ENCODE results near the gene PIGS. TPM values are rescaled to one million over a fixed set of nuclear protein-coding genes. Genes with fewer than 3 reads are reported as not detected.

PIGS gene
- total RNA-seq, 1 experiment from 2014 or later: 45.8 TPM

GRCh38 chr17:28509789-28510188 lies 61.5 kb downstream of the PIGS start:
- Histone ChIP-seq H3K27me3 (ENCODE audit: insufficient read depth, low read length) (peaks cover 8% of the 10 kb centered on the region; the same call in 1 of the 2 replicates), H3K9ac (ENCODE audit: low read length) (no peak overlapping the region), H3K9me2 (ENCODE audit: insufficient read depth) (no peaks in the 10 kb centered on the region), H2AFZ (ENCODE audit: low read depth, low read length, poor library complexity, severe bottlenecking) (no peak overlapping the region), H3K27ac (ENCODE audit: low read depth, low read length) (no peak overlapping the region), H3K79me2 (ENCODE audit: insufficient read depth, low read length) (no peaks in the 10 kb centered on the region), H3K4me3 (replicated peaks in 1 of 2; ENCODE audit: low read depth in 1 of 2, low read length in 2 of 2) (no peak overlapping the region), H3K4me1 (ENCODE audit: control insufficient read depth in 1 of 2, insufficient read depth in 2 of 2, low read length in 2 of 2) (no peaks in the 10 kb centered on the region), H3K9me3 (ENCODE audit: control insufficient read depth in 1 of 2, insufficient read depth in 1 of 2, low read depth in 1 of 2, low read length in 2 of 2) (no peaks in the 10 kb centered on the region), H4K20me1 (ENCODE audit: insufficient read depth) (no peaks in the 10 kb centered on the region), H3K4me2 (ENCODE audit: low read length) (no peak overlapping the region), H3K36me3 (ENCODE audit: control insufficient read depth in 1 of 2, insufficient read depth in 2 of 2, low read length in 2 of 2) (no peaks in the 10 kb centered on the region)
- ChIA-PET RAD21 (ENCODE audit: low non-redundant PET in 1 of 2, low total read pairs in 2 of 2, uncharacterized antibody in 2 of 2, unreplicated experiment in 2 of 2) (no interaction called here), CTCF (no interaction called here), POLR2A (no interaction called here)
- BruUV-seq (replicated peaks): no TSS peak
- TF ChIP-seq RAD21 (IDR thresholded peaks at IDR 0.05; ENCODE audit: low read depth): no peak
- TF ChIP-seq CTCF (IDR thresholded peaks at IDR 0.05 in 2 of 3, conservative IDR thresholded peaks at IDR 0.05 in 1 of 3; ENCODE audit: borderline replicate concordance in 1 of 3, insufficient read depth in 1 of 3, low read depth in 2 of 3, low read length in 2 of 3): no peak
- TF ChIP-seq MAX (IDR thresholded peaks at IDR 0.05): no peak
- TF ChIP-seq POLR2A (IDR thresholded peaks at IDR 0.05; ENCODE audit: borderline replicate concordance, extremely low read depth, insufficient read depth, insufficient read length): no peak
- no peak for TF ChIP-seq ATF3 (IDR thresholded peaks at IDR 0.05)
- no peak for TF ChIP-seq CBX3 (IDR thresholded peaks at IDR 0.05; ENCODE audit: low read depth)
- TF ChIP-seq SP1 (IDR thresholded peaks at IDR 0.05; ENCODE audit: low read depth): no peak
- TF ChIP-seq ZNF274 (IDR thresholded peaks at IDR 0.05; ENCODE audit: low read depth, low read length): no peak
- no peak for TF ChIP-seq TCF7L2 (IDR thresholded peaks at IDR 0.05; ENCODE audit: borderline replicate concordance, extremely low read depth, insufficient read depth, insufficient read length)
- TF ChIP-seq FOSL1 (IDR thresholded peaks at IDR 0.05; ENCODE audit: low read depth): no peak
- no peak for ATAC-seq
- intact Hi-C loops (cut with micrococcal nuclease): no loop called here
- no peak for DNase-seq (ENCODE audit: low read depth, low spot score)
